Thyroid gland (tissue), 4 donors: ENCODE data around the gene HSD17B1.

Source experiments
- POLR2A ChIP-seq, 2 donors: fragments of 450-650 bp; IDR thresholded peaks; one replicate each; pipeline ENCODE4 v1.6.1; 2017; ENCODE audit warnings: antibody characterized with exemption in 2 of 2, mild to moderate bottlenecking in 2 of 2, moderate library complexity in 1 of 2
- TF ChIP-seq, protein P1 (sequence below), 6 experiments: fragments of 200-600 bp in 3 of 6; fragments of 450-650 bp in 3 of 6; sonication (generic) in 3 of 6; IDR thresholded peaks; one replicate each; pipeline ENCODE4 v1.5.1; 2016 to 2019; ENCODE audit warnings: antibody characterized with exemption in 6 of 6, mild to moderate bottlenecking in 2 of 6, inconsistent platforms in 1 of 6, moderate library complexity in 1 of 6

DNA sequence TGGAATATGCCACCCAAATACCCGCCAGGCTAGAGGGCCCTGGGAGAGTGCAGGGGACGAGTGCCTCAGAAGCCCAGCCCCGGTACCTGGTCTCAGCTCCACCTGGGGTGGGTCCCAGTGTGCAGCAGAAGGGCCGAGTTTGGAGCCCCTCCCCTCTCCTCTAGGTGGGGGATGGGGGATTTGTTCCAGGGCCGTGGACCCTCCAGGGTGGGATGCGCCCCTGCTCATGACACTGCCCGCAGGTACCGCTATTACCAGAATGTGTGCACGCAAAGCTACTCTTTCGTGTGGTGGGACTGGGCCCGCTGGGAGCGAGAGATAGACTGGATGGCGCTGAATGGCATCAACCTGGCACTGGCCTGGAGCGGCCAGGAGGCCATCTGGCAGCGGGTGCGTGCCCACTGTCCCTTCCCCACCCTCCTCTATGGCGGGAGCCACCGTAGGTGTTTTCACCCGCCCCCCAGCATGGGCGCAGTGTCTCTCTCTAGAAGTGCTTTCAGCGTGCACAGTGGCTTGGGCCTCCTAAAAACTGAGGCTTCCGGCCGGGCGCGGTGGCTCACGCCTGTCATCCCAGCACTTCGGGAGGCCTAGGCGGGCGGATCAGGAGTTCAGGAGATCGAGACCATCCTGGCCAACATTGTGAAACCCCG lies 15.4 kb upstream of the HSD17B1 start:
- no peak for TF ChIP-seq POLR2A (IDR thresholded peaks at IDR 0.05)
- TF ChIP-seq, protein P1, sequence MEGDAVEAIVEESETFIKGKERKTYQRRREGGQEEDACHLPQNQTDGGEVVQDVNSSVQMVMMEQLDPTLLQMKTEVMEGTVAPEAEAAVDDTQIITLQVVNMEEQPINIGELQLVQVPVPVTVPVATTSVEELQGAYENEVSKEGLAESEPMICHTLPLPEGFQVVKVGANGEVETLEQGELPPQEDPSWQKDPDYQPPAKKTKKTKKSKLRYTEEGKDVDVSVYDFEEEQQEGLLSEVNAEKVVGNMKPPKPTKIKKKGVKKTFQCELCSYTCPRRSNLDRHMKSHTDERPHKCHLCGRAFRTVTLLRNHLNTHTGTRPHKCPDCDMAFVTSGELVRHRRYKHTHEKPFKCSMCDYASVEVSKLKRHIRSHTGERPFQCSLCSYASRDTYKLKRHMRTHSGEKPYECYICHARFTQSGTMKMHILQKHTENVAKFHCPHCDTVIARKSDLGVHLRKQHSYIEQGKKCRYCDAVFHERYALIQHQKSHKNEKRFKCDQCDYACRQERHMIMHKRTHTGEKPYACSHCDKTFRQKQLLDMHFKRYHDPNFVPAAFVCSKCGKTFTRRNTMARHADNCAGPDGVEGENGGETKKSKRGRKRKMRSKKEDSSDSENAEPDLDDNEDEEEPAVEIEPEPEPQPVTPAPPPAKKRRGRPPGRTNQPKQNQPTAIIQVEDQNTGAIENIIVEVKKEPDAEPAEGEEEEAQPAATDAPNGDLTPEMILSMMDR (IDR thresholded peaks at IDR 0.05) = no peak
